ENCODE data around the gene MOB1A.

MOB1A gene

GRCh38 chr2:74206180-74206688, 27.6 kb upstream of the MOB1A start:
- Histone ChIP-seq H3K9ac (peak overlapping the region; percentile 55; the same call in 1 of the 2 replicates), H3K36me3 (ENCODE audit: insufficient read depth) (peaks cover 32% of the 10 kb centered on the region), H3K4me1 (ENCODE audit: low read depth, poor library complexity, severe bottlenecking) (peaks cover 99% of the 10 kb centered on the region), H4K20me1 (ENCODE audit: insufficient read depth) (peaks cover 27% of the 10 kb centered on the region), H3K27me3 (ENCODE audit: insufficient read depth, low read depth) (no peaks in the 10 kb centered on the region), H3K27ac (peak overlapping the region; percentile 99), H3K4me2 (peak overlapping the region; percentile 80), H2AFZ (ENCODE audit: low read depth) (no peak overlapping the region), H3K79me2 (ENCODE audit: insufficient read depth, low read depth) (peaks cover 88% of the 10 kb centered on the region), H3K4me3 (IDR thresholded peaks at IDR 0.05; ENCODE audit: insufficient read depth, low read depth, low read length) (peak overlapping the region; percentile 79)
- TF ChIP-seq CTCF (conservative IDR thresholded peaks at IDR 0.05; ENCODE audit: low read depth, low read length) = no peak; the same call in 1 of the 2 replicates

- peak overlapping the region; percentile 55; the same call in 1 of the 2 replicates for H3K9ac ChIP-seq
- peak overlapping the region; percentile 99 for H3K27ac ChIP-seq
- H3K27me3 ChIP-seq (ENCODE audit: insufficient read depth, low read depth) = no peaks in the 10 kb centered on the region
- no peak overlapping the region for H3K4me3 ChIP-seq (IDR thresholded peaks at IDR 0.05; ENCODE audit: insufficient read depth, low read depth, low read length)
- H3K4me2 ChIP-seq = peak overlapping the region; percentile 80
- peaks cover 29% of the 10 kb centered on the region for H3K36me3 ChIP-seq (ENCODE audit: insufficient read depth)
- no peak for TF ChIP-seq CTCF (conservative IDR thresholded peaks at IDR 0.05; ENCODE audit: low read depth, low read length)
- peaks cover 88% of the 10 kb centered on the region for H3K79me2 ChIP-seq (ENCODE audit: insufficient read depth, low read depth)
- no peak overlapping the region for H2AFZ ChIP-seq (ENCODE audit: low read depth)
- H4K20me1 ChIP-seq (ENCODE audit: insufficient read depth) = peaks cover 33% of the 10 kb centered on the region
- peaks cover 100% of the 10 kb centered on the region for H3K4me1 ChIP-seq (ENCODE audit: low read depth, poor library complexity, severe bottlenecking)
Measured at GRCh38 chr2:74205596-74205995, 26.9 kb upstream of the MOB1A start.

- H2AFZ ChIP-seq (ENCODE audit: low read depth) = no peak overlapping the region
- H3K36me3 ChIP-seq (ENCODE audit: insufficient read depth) = peaks cover 24% of the 10 kb centered on the region
- H3K79me2 ChIP-seq (ENCODE audit: insufficient read depth, low read depth) = peaks cover 89% of the 10 kb centered on the region
- no peak overlapping the region for H3K4me3 ChIP-seq (IDR thresholded peaks at IDR 0.05; ENCODE audit: insufficient read depth, low read depth, low read length)
- peaks cover 37% of the 10 kb centered on the region for H4K20me1 ChIP-seq (ENCODE audit: insufficient read depth)
- TF ChIP-seq CTCF (conservative IDR thresholded peaks at IDR 0.05; ENCODE audit: low read depth, low read length) = no peak
- no peaks in the 10 kb centered on the region for H3K27me3 ChIP-seq (ENCODE audit: insufficient read depth, low read depth)
- peak overlapping the region; percentile 55; the same call in 1 of the 2 replicates for H3K9ac ChIP-seq
- peak overlapping the region; percentile 80 for H3K4me2 ChIP-seq
- H3K27ac ChIP-seq = peak overlapping the region; percentile 99
- H3K4me1 ChIP-seq (ENCODE audit: low read depth, poor library complexity, severe bottlenecking) = peaks cover 100% of the 10 kb centered on the region
Measured at GRCh38 chr2:74205113-74205512, 26.4 kb upstream of the MOB1A start.

- Histone ChIP-seq H3K9ac (peak overlapping the region; percentile 55; the same call in 1 of the 2 replicates), H3K27ac (peak overlapping the region; percentile 99), H4K20me1 (ENCODE audit: insufficient read depth) (peaks cover 42% of the 10 kb centered on the region), H3K4me1 (ENCODE audit: low read depth, poor library complexity, severe bottlenecking) (peaks cover 93% of the 10 kb centered on the region), H3K4me3 (IDR thresholded peaks at IDR 0.05; ENCODE audit: insufficient read depth, low read depth, low read length) (peak overlapping the region; percentile 47), H3K79me2 (ENCODE audit: insufficient read depth, low read depth) (peaks cover 89% of the 10 kb centered on the region), H3K36me3 (ENCODE audit: insufficient read depth) (peaks cover 17% of the 10 kb centered on the region), H3K27me3 (ENCODE audit: insufficient read depth, low read depth) (no peaks in the 10 kb centered on the region), H3K4me2 (peak overlapping the region; percentile 80), H2AFZ (ENCODE audit: low read depth) (no peak overlapping the region)
- TF ChIP-seq CTCF (conservative IDR thresholded peaks at IDR 0.05; ENCODE audit: low read depth, low read length) = no peak
Measured at GRCh38 chr2:74204436-74204835, 25.8 kb upstream of the MOB1A start.

Data from KMS-11 (cell line).